ENCODE data around the gene FHIT. TPM values are rescaled to one million over a fixed set of nuclear protein-coding genes. Genes with fewer than 3 reads are reported as not detected.

The FHIT gene
- polyA plus RNA-seq, 1 of the 3 experiments (the other 2 are of a cell fraction) = 0.41 TPM

- TF ChIP-seq SIN3A (IDR thresholded peaks at IDR 0.05; ENCODE audit: borderline replicate concordance, low read depth, low read length) (no peak), GATA2 (CRISPR knock-in tag; IDR thresholded peaks at IDR 0.05) (no peak)
- ChIA-PET POLR2A (no interaction called here), CTCF (no interaction called here)
- no peak overlapping the region for H3K27ac ChIP-seq (ENCODE audit: low read depth in 2 of 2, low read length in 1 of 2)
- H3K9ac ChIP-seq = no peak overlapping the region
- no peaks in the 10 kb centered on the region for H3K36me3 ChIP-seq (replicated peaks in 1 of 2; ENCODE audit: control insufficient read depth in 1 of 2, insufficient read depth in 2 of 2, low read length in 1 of 2)
- 0 out of 4 replicates have a peak, but pooled peaks cover 0 to 4% of the 10 kb centered on the region in 2 experiments for H3K4me1 ChIP-seq (ENCODE audit: control insufficient read depth in 1 of 2, insufficient read depth in 2 of 2, low read depth in 1 of 2, low read length in 1 of 2)
- 11% methylated on average over 1 of the region's 1 CpG for WGBS (ENCODE audit: low lambda C conversion rate)
- H3K9me3 ChIP-seq = no peaks in the 10 kb centered on the region
- no peaks in the 10 kb centered on the region for H4K20me1 ChIP-seq (ENCODE audit: insufficient read depth)
- no peak overlapping the region for H3K4me2 ChIP-seq
- no peak for DNase-seq
- peaks cover 4% of the 10 kb centered on the region for H3F3A ChIP-seq (replicated peaks; ENCODE audit: insufficient read depth)
- no peaks in the 10 kb centered on the region for H3K27me3 ChIP-seq (ENCODE audit: insufficient read depth)
- no peaks in the 10 kb centered on the region for H3K9me2 ChIP-seq
- H3K4me3 ChIP-seq (ENCODE audit: low read depth in 2 of 2, low read length in 1 of 2) = no peak overlapping the region
- no peaks in the 10 kb centered on the region for H3K79me2 ChIP-seq (ENCODE audit: insufficient read depth)
- no peak overlapping the region for H2AFZ ChIP-seq (ENCODE audit: low read depth)
Observed at GRCh38 chr3:60932643-60933042, 318.6 kb downstream of the FHIT start.

DNA sequence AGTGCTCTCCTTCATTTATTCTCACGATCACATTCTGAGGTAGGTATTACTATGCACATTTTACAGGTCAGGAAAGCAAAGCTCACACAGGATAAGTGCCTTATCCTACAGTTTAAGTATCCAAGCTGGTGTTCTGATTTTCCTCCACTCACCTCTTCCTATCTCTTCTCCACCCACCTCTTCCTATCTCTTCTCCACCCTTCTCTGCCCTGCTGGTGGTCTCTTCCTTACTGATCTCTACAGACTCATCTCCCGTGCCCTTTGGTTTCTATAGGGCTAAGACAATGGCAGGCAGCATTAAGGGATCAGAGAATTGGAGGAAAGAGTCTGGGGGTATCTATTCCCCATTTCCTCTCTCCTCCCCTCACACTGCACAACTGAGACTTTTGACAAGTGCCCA is 319.1 kb downstream of the FHIT start:
- Histone ChIP-seq H2AFZ (ENCODE audit: low read depth) (no peak overlapping the region), H3K4me1 (ENCODE audit: control insufficient read depth in 1 of 2, insufficient read depth in 2 of 2, low read depth in 1 of 2, low read length in 1 of 2) (0 out of 4 replicates have a peak, but pooled peaks cover 0 to 4% of the 10 kb centered on the region in 2 experiments), H3K4me2 (no peak overlapping the region), H3K4me3 (ENCODE audit: low read depth in 2 of 2, low read length in 1 of 2) (no peak overlapping the region), H3F3A (replicated peaks; ENCODE audit: insufficient read depth) (peaks cover 4% of the 10 kb centered on the region), H4K20me1 (ENCODE audit: insufficient read depth) (no peaks in the 10 kb centered on the region), H3K27me3 (ENCODE audit: insufficient read depth) (no peaks in the 10 kb centered on the region), H3K27ac (ENCODE audit: low read depth in 2 of 2, low read length in 1 of 2) (no peak overlapping the region), H3K9ac (no peak overlapping the region), H3K36me3 (replicated peaks in 1 of 2; ENCODE audit: control insufficient read depth in 1 of 2, insufficient read depth in 2 of 2, low read length in 1 of 2) (no peaks in the 10 kb centered on the region), H3K9me3 (no peaks in the 10 kb centered on the region), H3K9me2 (no peaks in the 10 kb centered on the region), H3K79me2 (ENCODE audit: insufficient read depth) (no peaks in the 10 kb centered on the region)
- no peak for TF ChIP-seq CHD2 (IDR thresholded peaks at IDR 0.05; ENCODE audit: low read length, partially characterized antibody)
- TF ChIP-seq, protein P1, sequence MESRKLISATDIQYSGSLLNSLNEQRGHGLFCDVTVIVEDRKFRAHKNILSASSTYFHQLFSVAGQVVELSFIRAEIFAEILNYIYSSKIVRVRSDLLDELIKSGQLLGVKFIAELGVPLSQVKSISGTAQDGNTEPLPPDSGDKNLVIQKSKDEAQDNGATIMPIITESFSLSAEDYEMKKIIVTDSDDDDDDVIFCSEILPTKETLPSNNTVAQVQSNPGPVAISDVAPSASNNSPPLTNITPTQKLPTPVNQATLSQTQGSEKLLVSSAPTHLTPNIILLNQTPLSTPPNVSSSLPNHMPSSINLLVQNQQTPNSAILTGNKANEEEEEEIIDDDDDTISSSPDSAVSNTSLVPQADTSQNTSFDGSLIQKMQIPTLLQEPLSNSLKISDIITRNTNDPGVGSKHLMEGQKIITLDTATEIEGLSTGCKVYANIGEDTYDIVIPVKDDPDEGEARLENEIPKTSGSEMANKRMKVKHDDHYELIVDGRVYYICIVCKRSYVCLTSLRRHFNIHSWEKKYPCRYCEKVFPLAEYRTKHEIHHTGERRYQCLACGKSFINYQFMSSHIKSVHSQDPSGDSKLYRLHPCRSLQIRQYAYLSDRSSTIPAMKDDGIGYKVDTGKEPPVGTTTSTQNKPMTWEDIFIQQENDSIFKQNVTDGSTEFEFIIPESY (IDR thresholded peaks at IDR 0.05; ENCODE audit: borderline replicate concordance, low read depth) = no peak
- no peak for TF ChIP-seq NFIC (IDR thresholded peaks at IDR 0.05; ENCODE audit: borderline replicate concordance)
- TF ChIP-seq, protein P2, sequence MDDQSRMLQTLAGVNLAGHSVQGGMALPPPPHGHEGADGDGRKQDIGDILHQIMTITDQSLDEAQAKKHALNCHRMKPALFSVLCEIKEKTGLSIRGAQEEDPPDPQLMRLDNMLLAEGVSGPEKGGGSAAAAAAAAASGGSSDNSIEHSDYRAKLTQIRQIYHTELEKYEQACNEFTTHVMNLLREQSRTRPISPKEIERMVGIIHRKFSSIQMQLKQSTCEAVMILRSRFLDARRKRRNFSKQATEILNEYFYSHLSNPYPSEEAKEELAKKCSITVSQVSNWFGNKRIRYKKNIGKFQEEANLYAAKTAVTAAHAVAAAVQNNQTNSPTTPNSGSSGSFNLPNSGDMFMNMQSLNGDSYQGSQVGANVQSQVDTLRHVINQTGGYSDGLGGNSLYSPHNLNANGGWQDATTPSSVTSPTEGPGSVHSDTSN (IDR thresholded peaks at IDR 0.05) = no peak
- no peak for TF ChIP-seq RAD21 (IDR thresholded peaks at IDR 0.05; ENCODE audit: low read length)
- no peak for TF ChIP-seq JUND (IDR thresholded peaks at IDR 0.05)
- TF ChIP-seq MEF2A (IDR thresholded peaks at IDR 0.05; ENCODE audit: borderline replicate concordance, low read depth) = no peak
- no peak for TF ChIP-seq RXRA (IDR thresholded peaks at IDR 0.05; ENCODE audit: borderline replicate concordance, low read depth)
- no peak for TF ChIP-seq MXI1 (IDR thresholded peaks at IDR 0.05; ENCODE audit: low read depth, low read length)
- ChIA-PET CTCF (no interaction called here), POLR2A (no interaction called here)
- DNase-seq = no peak
- WGBS (ENCODE audit: low lambda C conversion rate) = 71% methylated on average over 2 of the region's 2 CpGs
